Gastroesophageal sphincter (tissue), 3 donors: Measurements from ENCODE around the gene FCN2.

ENCODE experiments used
- POLR2A ChIP-seq, 2 donors: fragments of 450-650 bp; IDR thresholded peaks; one replicate each; pipeline ENCODE4 v1.6.1; 2017; ENCODE audit warnings: antibody characterized with exemption in 2 of 2, mild to moderate bottlenecking in 2 of 2, moderate library complexity in 1 of 2
- TF ChIP-seq, protein P1 (sequence below), 4 experiments: fragments of 200-600 bp in 2 of 4; fragments of 450-650 bp in 2 of 4; sonication (generic) in 1 of 4; IDR thresholded peaks; one replicate each; pipeline ENCODE4 v1.5.1; 2017 to 2019; ENCODE audit warnings: antibody characterized with exemption in 4 of 4, mild to moderate bottlenecking in 2 of 4, moderate library complexity in 2 of 4

DNA sequence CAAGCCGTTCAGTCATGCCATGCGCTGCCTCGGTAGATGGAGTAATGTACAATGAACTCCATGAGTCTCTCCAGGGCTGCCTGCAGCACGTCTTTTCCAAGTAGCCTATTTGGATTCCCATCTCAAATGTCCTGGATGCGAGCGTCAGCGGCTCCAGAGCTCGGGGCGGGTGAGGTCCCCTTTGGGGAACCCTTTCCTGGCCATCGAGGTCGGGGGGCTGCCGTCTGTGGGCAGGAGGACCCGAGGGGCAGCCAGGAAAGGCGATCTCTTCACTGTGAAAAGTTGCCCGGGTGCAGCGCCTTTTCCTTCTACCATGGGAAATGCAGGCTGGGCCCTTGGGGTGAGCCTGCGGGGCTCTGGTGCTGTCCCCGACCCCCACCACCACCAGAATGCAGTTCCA lies 36.9 kb upstream of the FCN2 start:
- TF ChIP-seq POLR2A (IDR thresholded peaks at IDR 0.05): no peak
- TF ChIP-seq, protein P1, sequence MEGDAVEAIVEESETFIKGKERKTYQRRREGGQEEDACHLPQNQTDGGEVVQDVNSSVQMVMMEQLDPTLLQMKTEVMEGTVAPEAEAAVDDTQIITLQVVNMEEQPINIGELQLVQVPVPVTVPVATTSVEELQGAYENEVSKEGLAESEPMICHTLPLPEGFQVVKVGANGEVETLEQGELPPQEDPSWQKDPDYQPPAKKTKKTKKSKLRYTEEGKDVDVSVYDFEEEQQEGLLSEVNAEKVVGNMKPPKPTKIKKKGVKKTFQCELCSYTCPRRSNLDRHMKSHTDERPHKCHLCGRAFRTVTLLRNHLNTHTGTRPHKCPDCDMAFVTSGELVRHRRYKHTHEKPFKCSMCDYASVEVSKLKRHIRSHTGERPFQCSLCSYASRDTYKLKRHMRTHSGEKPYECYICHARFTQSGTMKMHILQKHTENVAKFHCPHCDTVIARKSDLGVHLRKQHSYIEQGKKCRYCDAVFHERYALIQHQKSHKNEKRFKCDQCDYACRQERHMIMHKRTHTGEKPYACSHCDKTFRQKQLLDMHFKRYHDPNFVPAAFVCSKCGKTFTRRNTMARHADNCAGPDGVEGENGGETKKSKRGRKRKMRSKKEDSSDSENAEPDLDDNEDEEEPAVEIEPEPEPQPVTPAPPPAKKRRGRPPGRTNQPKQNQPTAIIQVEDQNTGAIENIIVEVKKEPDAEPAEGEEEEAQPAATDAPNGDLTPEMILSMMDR (IDR thresholded peaks at IDR 0.05): no peak
